Activated CD4-positive, CD25-positive, alpha-beta regulatory T cell (primary cell): ENCODE results near the gene EIF2D.
A peak's percentile ranks its signal among the peaks of the same experiment; 100 is the strongest.
"Not testable (repeated sequence)": the region's sequence is repeated elsewhere in the genome, so short reads cannot be mapped to it uniquely, and the experiment has no call there.

Source experiments
- DNase-seq, 4 experiments: peaks; one replicate each; lab custom pipeline; 2025; lab: John Stamatoyannopoulos, UW

EIF2D gene

DNA sequence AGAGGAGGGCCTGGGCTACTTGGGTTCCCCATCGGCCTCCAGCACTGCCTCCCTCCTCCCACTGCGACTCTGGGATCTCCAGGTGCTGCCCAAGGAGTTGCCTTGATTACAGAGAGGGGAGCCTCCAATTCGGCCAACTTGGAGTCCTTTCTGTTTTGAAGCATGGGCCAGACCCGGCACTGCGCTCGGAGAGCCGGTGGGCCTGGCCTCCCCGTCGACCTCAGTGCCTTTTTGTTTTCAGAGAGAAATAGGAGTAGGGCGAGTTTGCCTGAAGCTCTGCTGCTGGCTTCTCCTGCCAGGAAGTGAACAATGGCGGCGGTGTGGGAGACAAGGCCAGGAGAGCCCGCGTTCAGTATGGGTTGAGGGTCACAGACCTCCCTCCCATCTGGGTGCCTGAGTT, 24.4 kb downstream of the EIF2D start:
- no peak for DNase-seq

GRCh38 chr1:206586501-206587445, 25.5 kb downstream of the EIF2D start:
- no peak for DNase-seq

DNA sequence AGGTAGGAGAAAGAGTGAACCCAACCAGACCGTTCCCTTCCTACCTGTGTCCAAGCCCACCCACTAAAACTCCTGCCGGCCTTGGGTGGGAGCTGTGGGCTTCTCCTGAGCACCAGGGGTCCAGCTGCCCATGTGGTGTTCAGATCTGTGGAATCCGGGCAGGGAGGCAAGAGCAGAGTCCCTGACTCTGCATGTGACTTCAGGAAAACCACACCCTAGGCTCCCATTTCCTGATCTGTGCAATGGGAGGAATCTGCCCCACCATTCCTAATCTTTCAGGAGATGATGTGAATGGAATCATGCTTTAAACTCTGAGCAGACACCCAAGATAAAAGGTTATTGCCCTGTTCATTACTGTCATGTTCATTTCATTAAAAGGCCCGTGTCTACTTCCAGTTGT, 27.6 kb downstream of the EIF2D start:
- no peak for DNase-seq

GRCh38 chr1:206583707-206584648, 28.3 kb downstream of the EIF2D start:
- peak; percentile 70 to 81 (median 79) for DNase-seq

DNA sequence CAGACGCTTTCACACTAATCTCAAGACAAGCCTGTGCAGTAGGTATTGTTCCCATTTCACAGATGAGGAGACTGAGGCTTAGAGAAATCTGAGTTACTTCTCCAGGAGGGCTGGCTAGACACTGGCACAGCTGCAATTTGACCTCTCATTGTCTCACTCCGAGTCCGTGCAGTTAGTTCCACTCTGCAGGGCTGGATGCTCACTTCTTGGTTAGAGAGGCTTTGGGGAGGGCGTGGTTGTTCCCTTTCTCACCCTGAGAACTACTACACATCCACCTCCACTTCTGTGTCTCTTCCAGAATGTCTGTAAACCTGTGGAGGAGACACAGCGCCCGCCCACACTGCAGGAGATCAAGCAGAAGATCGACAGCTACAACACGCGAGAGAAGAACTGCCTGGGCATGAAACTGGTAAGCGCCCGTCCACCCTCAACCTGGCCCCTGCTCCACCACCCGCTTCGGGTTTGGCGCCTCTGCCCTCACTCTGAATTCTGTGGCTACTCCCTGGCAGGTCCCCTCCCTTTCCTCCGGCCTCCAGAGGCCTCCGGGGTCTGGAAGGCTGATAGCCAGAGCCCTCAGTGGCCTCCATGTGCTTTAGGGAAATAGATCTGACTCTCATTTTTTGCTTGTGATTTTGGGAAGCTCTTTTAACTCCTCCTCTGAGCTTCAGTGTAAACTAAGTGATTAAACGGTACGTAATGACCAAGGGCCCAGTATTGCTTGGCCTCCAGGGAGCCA, 29.1 kb downstream of the EIF2D start:
- no peak for DNase-seq

DNA sequence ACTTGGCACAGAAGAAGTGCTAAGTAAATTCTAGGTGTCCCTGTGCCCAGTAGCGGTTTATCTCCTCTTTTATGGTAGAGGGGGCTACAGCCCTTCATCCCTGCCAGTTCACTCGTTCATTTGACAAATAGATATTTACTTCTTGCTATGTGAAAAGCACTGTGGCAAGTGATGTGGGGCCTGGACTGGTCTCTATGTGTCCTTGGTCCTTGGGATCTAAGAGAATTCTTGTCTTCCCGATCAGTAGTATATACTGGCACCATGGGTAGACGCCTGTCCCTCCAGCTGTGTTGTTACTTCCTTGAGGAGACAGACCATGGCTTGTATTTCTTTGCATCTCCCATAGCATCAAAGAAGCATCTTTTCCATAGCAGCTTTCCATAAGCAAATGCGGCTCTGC, 29.7 kb downstream of the EIF2D start:
- no peak for DNase-seq

GRCh38 chr1:206581571-206581981, 30.7 kb downstream of the EIF2D start:
- peak in 2 of 4 experiments; percentile 23 for DNase-seq

DNA sequence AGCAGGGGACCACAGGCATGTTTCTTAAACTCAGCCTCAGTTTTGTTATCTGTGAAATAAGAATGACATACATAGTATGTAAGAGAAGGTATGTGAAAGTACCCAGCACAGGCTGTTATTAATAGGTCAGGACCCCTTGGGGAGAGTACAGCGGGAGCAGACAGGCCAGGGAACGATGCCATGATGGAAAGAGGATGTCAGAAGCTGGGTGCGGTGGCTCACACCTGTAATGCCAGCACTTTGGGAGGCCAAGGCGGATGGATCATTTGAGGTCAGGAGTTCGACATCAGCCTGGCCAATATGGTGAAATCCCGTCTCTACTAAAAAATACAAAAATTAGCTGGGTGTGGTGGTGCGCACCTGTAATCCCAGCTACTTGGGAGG, 31.2 kb downstream of the EIF2D start:
- DNase-seq: not testable (repeated sequence)

DNA sequence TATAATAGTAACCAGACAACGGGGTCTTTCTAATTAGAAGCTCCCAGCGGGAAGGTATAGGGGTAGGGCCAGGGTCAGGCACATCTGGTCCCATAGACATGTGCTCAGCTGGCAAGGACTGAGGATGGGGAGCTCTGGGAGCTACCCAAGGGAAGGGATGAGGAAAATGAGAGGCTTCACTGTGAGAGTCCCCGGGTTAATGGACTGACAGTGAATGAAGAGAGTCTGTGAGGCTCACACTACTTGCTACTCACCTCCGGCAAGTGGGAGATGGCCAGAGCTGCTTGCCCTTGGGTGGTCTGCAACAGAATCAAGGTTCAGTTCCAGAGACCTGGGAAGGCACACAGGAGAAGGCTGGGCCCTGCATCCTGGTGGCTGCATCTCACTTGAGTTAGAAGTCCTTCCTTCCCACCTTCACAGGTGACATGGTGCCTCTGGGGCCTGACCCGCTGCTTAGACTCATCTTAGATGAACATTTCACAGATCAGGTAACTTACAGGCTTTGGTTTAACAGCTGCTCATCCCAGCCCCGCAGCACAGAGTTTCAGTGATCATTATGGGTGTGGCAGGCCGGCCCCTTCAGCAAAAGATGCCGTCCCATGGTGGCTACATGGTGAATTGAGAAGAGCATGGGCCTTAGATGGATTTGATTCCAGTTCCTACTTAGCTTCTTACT, 31.7 kb downstream of the EIF2D start:
- DNase-seq: no peak

- peak; percentile 49 to 58 (median 52) for DNase-seq
These were observed 32.4 kb downstream of the EIF2D start for GRCh38 chr1:206579747-206580437.

GRCh38 chr1:206578978-206579374, 33.3 kb downstream of the EIF2D start:
- DNase-seq: no peak

DNA sequence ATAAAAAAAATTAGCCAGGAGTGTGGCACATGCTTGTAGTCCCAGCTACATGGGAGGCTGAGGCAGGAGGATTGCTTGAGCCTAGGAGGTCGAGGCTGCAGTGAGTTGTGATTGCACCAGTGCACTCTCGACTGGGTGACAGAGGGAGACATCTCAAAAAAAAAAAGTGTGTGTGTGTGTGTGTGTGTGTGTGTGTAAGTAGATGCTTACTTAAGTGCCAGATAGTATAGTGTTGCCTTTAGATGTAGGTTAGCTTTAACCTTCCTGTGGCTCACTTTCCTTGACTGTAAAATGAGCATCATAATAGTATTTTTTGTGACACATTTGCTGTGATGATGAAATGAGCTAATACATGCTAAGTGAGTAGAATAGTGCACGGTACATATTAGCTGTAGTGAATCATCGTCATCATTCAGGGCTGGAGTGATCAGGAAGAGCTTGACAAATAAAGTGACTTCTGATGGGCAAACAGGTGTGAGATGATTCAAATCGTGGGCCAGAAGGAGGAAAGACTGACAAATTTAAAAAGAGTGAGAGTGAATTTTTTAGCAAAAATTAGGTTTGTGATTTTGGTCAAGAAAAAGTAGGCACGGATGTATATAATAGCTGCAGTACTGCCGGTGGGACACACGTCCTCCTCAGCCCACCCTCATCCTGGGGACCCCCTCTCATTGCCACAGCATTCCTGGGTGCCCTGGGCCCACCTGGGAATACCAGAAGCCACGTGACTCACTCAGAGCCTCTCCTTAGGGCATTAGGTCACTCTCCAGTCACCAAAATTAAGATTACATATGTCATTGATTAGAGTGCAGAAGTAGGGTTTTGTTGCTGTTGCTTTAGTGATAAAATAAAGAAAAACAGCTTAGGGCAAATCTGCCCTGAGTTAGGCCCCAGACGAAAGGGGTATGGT, 33.9 kb downstream of the EIF2D start:
- DNase-seq: no peak

DNA sequence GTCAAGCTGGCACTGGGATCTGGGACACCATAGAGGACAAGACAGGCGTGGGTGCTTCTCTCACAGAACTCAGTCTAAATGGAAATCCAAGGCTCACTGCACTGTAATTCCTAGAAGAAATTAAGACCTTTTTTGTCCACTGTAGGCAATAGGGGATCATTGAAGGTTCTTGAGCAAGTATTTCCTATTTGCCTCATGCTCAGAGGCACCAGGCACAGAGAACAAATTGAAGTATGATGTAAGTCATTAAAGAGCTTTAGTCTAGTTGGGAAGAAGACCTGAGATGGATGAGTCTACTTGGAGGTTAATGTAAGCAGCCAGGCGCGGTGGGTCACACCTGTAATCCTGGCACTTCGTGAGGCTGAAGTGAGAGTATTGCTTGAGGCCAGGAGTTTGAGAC, 34.6 kb downstream of the EIF2D start:
- DNase-seq: no peak

- no peak for DNase-seq
These were observed 36.1 kb downstream of the EIF2D start for GRCh38 chr1:206575894-206576737.

DNA sequence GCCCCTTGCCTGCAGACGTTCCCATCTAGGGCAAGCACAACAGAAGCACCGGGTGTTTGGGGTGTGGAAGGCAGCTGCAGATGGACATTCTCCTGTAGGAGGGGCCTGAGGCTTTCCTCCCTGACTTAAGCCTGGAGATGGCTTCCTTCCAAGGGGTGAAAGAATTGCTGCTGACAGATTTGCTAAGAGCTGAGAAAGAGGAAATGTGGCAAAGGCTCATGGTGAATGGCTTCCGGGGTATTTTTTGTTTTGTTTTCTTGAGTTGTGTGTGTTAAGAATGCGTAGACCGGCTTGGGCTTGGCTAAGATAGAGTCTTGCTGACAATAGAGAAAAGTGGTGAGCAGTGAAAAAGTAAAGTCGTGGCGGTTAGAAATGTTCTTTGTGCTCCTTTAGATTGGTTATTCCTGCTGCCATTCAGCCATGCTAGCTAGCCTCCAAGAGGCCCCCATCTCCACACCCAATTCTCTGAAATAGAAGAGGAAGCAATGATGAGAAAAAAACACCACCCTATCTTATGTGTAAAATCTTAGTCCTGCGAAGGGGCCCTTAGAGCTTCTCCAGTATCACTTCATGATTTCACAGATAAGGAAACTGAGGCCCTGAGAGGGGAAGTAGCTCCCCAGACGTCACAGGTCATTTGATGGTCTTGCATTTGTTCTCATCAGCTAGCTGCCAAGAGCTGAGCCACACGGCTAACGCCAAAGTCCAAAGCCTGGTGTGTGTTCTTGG, 36.9 kb downstream of the EIF2D start:
- DNase-seq: peak in 2 of 4 experiments; percentile 22 to 29

GRCh38 chr1:206573762-206574161, 38.5 kb downstream of the EIF2D start:
- no peak for DNase-seq

- no peak for DNase-seq
These were observed 38.9 kb downstream of the EIF2D start for GRCh38 chr1:206573319-206573718.

GRCh38 chr1:206572835-206573234, 39.4 kb downstream of the EIF2D start:
- DNase-seq: no peak
